Fibroblast of skin of right quadriceps (primary cell): ENCODE measurements around the gene ANKDD1A.

ENCODE experiments used
- DNase-seq: peaks from one replicate; pipeline ENCODE4 v3.0.0-alpha.2; 2013

The ANKDD1A gene

GRCh38 chr15:64970698-64971097 lies 59.0 kb downstream of the ANKDD1A start:
- DNase-seq: no peak

- DNase-seq: peak; percentile 33
Measured at GRCh38 chr15:64975390-64975789, 63.7 kb downstream of the ANKDD1A start.

- DNase-seq: no peak
Measured at GRCh38 chr15:64979252-64979710, 67.6 kb downstream of the ANKDD1A start.

GRCh38 chr15:64981812-64982431 lies 70.2 kb downstream of the ANKDD1A start:
- no peak for DNase-seq

GRCh38 chr15:64982472-64982871 lies 70.8 kb downstream of the ANKDD1A start:
- DNase-seq: peak; percentile 63

GRCh38 chr15:64985366-64986033 lies 73.8 kb downstream of the ANKDD1A start:
- DNase-seq: peak; percentile 64

GRCh38 chr15:64987136-64987535 lies 75.4 kb downstream of the ANKDD1A start:
- peak; percentile 23 for DNase-seq

- DNase-seq: peak; percentile 93
Measured at GRCh38 chr15:64989416-64990167, 77.9 kb downstream of the ANKDD1A start, which contains the start of gene SPG21. Gene SPG21, minus strand, starts transcription at chr15:64989914. Its CDS starts 6,345 bp downstream, at chr15:64983569.

GRCh38 chr15:64990168-64990470 lies 78.4 kb downstream of the ANKDD1A start:
- DNase-seq: no peak

GRCh38 chr15:64991536-64992135 lies 79.9 kb downstream of the ANKDD1A start:
- no peak for DNase-seq

GRCh38 chr15:64993290-64993689 lies 81.6 kb downstream of the ANKDD1A start:
- DNase-seq: no peak

- no peak for DNase-seq
Measured at GRCh38 chr15:64997066-64997465, 85.4 kb downstream of the ANKDD1A start.

- DNase-seq: no peak
Measured at GRCh38 chr15:64997745-64998375, 86.2 kb downstream of the ANKDD1A start.

GRCh38 chr15:65004993-65005392 lies 93.3 kb downstream of the ANKDD1A start:
- no peak for DNase-seq

GRCh38 chr15:65006876-65007275 lies 95.2 kb downstream of the ANKDD1A start:
- no peak for DNase-seq
